Vagina (tissue), 2 donors: Measurements from ENCODE around the gene CCDC57.

Source experiments
- CTCF ChIP-seq, 3 experiments: fragments of 450-650 bp in 2 of 3; fragments of 200-600 bp in 1 of 3; sonication (generic) in 1 of 3; IDR thresholded peaks; one replicate each; pipeline ENCODE4 v1.5.1; 2017 to 2019; ENCODE audit warnings: antibody characterized with exemption in 3 of 3, mild to moderate bottlenecking in 2 of 3, moderate library complexity in 2 of 3
- POLR2AphosphoS5 ChIP-seq, 2 donors: sonication (generic); formaldehyde crosslinking; IDR thresholded peaks; one replicate each; pipeline ENCODE4 v1.9.0; 2017; ENCODE audit warnings: antibody characterized with exemption in 2 of 2, mild to moderate bottlenecking in 2 of 2, low read depth in 1 of 2; ENCODE audit not compliant: insufficient read depth in 1 of 2

- TF ChIP-seq CTCF (IDR thresholded peaks at IDR 0.05): no peak
- no peak for TF ChIP-seq POLR2AphosphoS5 (IDR thresholded peaks at IDR 0.05; ENCODE audit: insufficient read depth in 1 of 2, low read depth in 1 of 2)
Measured at GRCh38 chr17:82081546-82081945, 131.1 kb downstream of the CCDC57 start.
